Measurements from ENCODE around the gene AVPI1. TPM values are rescaled to one million over a fixed set of nuclear protein-coding genes. Genes with fewer than 3 reads are reported as not detected.
A peak's percentile ranks its signal among the peaks of the same experiment; 100 is the strongest.
"Not testable (repeated sequence)": the region's sequence is repeated elsewhere in the genome, so short reads cannot be mapped to it uniquely, and the experiment has no call there.

The AVPI1 gene
- total and polyA plus RNA-seq, 8 donors = 4.3 to 19.7 (median 5.1) TPM

DNA sequence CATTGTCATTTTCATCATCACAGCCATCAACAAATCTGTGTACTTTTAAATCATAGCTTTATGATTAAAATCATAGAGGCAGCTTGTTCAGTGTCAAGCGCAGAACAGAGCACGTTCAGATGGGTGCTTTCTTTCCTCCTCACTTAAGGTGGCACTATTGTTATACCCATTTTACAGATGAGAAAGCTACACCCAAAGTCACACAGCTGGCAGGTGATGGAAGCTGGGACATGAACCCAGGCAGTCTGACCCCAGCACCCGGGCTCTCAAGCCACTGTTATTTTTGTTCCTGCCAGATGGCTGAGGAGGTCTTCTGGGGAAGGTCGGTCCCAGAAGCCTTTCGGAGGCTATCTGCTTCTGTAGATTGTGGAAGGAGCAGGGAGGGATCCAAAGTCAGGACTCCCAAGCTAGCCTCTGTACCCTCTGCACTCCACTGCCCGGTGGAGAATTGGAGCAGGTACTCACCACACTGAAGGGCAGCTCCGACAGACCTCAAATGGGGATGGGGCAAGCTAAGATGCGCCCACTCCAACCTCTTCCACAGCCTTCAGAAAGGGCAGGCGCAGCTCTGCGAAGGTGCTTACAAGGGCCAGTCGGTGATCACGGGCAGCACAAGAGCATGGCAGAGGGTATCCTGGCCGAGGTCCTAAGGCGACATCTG, 610 bp downstream of the AVPI1 start:
- no peaks in the 10 kb centered on the region for H3K27me3 ChIP-seq
- intact Hi-C loops (cut with DNase I) = no loop called here
- peak overlapping the region; percentile 61 to 75 for H3K4me3 ChIP-seq
- H3K36me3 ChIP-seq = no peaks in the 10 kb centered on the region
- ATAC-seq = peak; percentile 4
- H3K4me1 ChIP-seq = peaks cover 38 to 58% of the 10 kb centered on the region in 2 donors
- DNase-seq = no peak
- H3K9me3 ChIP-seq = no peaks in the 10 kb centered on the region
- peak overlapping the region; percentile 85 to 95 for H3K27ac ChIP-seq
- TF ChIP-seq, protein P1, sequence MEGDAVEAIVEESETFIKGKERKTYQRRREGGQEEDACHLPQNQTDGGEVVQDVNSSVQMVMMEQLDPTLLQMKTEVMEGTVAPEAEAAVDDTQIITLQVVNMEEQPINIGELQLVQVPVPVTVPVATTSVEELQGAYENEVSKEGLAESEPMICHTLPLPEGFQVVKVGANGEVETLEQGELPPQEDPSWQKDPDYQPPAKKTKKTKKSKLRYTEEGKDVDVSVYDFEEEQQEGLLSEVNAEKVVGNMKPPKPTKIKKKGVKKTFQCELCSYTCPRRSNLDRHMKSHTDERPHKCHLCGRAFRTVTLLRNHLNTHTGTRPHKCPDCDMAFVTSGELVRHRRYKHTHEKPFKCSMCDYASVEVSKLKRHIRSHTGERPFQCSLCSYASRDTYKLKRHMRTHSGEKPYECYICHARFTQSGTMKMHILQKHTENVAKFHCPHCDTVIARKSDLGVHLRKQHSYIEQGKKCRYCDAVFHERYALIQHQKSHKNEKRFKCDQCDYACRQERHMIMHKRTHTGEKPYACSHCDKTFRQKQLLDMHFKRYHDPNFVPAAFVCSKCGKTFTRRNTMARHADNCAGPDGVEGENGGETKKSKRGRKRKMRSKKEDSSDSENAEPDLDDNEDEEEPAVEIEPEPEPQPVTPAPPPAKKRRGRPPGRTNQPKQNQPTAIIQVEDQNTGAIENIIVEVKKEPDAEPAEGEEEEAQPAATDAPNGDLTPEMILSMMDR (IDR thresholded peaks at IDR 0.05) = no peak

DNA sequence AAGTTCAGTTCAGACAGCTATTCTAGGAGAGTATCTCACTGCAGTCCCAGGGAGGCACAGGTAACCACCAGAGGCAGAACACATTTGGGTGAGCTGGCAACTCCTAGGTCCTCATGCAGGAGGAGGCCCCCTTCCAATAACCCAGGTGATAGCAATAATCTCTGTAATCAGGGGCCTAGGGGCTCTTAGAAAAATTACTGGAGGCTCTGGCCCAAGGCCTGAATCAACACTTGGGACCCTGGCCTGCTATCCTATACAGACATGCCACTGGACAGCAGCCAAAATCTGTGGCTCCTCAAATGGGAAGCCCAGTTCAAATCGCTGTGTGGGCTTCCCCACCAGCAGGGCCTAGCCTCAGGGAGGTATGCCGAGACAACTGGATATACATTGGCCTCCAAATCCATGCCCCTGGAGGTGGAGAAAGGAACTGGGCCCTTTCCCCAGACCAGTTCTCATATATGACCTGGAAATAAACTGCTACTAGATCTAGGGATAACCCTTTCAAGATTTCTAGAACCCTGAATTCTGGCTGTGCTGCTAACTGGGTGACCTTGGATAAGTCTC, 1.6 kb downstream of the AVPI1 start:
- H3K9me3 ChIP-seq = no peaks in the 10 kb centered on the region
- H3K27ac ChIP-seq = peak overlapping the region; percentile 42 to 95
- H3K36me3 ChIP-seq = no peaks in the 10 kb centered on the region
- no peaks in the 10 kb centered on the region for H3K27me3 ChIP-seq
- H3K4me3 ChIP-seq = peak overlapping the region; percentile 61 to 75
- TF ChIP-seq, protein P1 (IDR thresholded peaks at IDR 0.05) = peak in 1 of 2 donors; percentile 11
- H3K4me1 ChIP-seq = peaks cover 38 to 58% of the 10 kb centered on the region in 2 donors
- ATAC-seq = no peak
- peak in 1 of 4 donors; percentile 35 for DNase-seq
- intact Hi-C loops (cut with DNase I) = no loop called here

DNA sequence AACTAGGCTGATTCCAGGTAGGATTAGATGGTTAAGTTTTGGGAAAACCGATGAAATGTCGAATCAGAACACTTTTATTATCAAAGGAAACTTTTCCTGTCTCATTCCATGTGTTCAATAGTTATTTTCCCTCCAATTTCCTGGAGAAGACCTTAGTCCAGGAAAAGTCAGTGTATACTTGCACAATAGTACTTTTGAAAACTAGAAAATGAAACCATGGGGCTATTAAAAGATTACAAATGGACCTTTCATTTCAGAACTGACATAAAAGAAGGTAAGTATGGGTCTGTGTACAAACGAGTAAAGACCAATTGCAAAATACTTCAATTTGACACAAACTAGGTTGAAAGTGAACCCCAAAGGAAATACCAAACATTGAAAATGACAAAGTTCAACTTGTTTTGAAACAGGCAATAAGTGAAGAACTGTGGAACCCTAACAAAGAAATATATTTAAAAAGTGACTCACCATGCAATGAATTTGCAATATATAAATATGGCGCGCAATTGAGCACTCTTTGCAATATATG, 2.1 kb downstream of the AVPI1 start:
- Histone ChIP-seq H3K36me3 (no peaks in the 10 kb centered on the region), H3K27me3 (no peaks in the 10 kb centered on the region), H3K9me3 (no peaks in the 10 kb centered on the region), H3K4me3 (peak overlapping the region; percentile 61 to 75), H3K27ac (peak overlapping the region; percentile 42 to 95), H3K4me1 (peaks cover 38 to 58% of the 10 kb centered on the region in 2 donors)
- DNase-seq (no peak), ATAC-seq (no peak)
- intact Hi-C loops (cut with DNase I) = no loop called here
- TF ChIP-seq, protein P1 (IDR thresholded peaks at IDR 0.05) = no peak

DNA sequence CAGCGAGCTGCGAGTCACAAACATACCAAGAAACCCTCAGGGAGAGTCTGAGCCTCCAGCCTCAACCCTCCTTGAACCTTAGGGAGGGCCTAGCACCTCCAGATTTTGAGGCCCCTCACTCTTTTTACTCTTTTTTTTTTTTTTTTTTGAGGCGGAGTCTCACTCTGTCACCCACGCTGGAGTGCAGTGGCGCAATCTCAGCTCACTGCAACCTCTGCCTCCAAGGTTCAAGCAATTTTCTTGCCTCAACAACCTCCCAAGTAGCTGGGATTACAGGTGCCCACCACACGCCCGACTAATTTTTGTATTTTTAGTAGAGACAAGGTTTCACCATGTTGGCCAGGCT, 2.7 kb downstream of the AVPI1 start:
- H3K36me3 ChIP-seq; H3K27me3 ChIP-seq; H3K9me3 ChIP-seq; intact Hi-C loops (cut with DNase I); DNase-seq; ATAC-seq: not testable (repeated sequence)
- Histone ChIP-seq H3K4me3 (peak overlapping the region in 1 of 2 donors; percentile 75), H3K27ac (peak overlapping the region; percentile 42 to 95), H3K4me1 (peaks cover 38 to 57% of the 10 kb centered on the region in 2 donors)

DNA sequence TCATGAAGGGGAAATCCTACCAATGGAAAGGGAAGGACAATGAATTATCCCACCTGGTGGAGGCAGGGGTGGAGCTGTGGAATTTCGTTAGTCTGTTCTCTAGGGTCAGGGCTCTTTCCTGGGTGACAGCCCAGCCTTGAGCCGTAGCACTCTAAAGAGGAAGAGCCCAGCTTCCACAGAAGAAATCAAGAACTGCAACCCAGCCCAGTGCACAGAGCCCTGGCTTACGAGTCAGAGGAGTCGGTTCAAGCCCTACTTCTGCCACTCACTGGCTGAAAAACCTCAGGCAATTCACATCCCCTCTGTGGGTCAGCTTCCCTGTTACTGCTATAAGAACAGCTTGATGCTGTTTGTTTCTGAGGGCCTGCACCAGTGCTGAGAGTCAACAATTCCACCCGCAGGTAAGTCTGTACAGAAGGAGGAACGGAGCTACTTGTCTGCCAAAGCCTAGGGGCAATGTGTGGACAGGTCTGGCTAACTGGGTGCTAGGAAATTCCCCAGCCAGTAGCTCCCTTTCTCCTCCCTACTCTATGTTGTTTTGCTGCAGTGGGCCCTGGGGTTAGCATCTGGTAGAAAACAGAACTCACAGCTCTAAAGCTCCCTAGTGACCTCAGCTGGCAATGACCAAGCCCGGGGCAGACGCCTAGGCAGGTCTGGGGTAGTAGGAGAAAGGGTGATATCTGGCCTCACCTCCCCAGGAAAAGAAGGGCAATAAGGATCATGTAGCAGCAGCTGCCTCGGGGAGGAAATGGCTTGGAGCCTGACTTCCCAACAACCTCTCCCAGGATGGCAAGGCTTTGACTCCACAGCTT, 3.3 kb downstream of the AVPI1 start:
- no peaks in the 10 kb centered on the region for H3K9me3 ChIP-seq
- no peak for DNase-seq
- no peaks in the 10 kb centered on the region for H3K27me3 ChIP-seq
- peak overlapping the region in 1 of 2 donors; percentile 75 for H3K4me3 ChIP-seq
- peaks cover 0 to 7% of the 10 kb centered on the region in 2 donors for H3K36me3 ChIP-seq
- TF ChIP-seq, protein P1 (IDR thresholded peaks at IDR 0.05) = no peak
- ATAC-seq = peak; percentile 1
- peak overlapping the region; percentile 42 to 95 for H3K27ac ChIP-seq
- intact Hi-C loops (cut with DNase I) = no loop called here
- H3K4me1 ChIP-seq = peaks cover 38 to 51% of the 10 kb centered on the region in 2 donors

All from left lung (tissue), 10 donors.